Left lung (tissue), 10 donors: ENCODE measurements around the gene GAD1. TPM values are rescaled to one million over a fixed set of nuclear protein-coding genes. Genes with fewer than 3 reads are reported as not detected.

Source experiments
- ATAC-seq: fragments of 200-7000 bp; cut with Tn5 transposase; one replicate; pipeline ENCODE4 v1.9.1; 2020; ENCODE audit warnings: moderate library complexity
- DNase-seq, 4 donors: peaks; one replicate each; pipeline ENCODE4 v3.0.0-alpha.2; 2013 to 2020
- H3K27ac ChIP-seq, 2 donors: fragments of 200-600 bp; sonication (generic) in 1 of 2; one replicate each; pipeline versions ENCODE4 v1.5.0 to v1.8.0; 2020 to 2021
- H3K27me3 ChIP-seq, 2 donors: fragments of 200-600 bp; sonication (generic) in 1 of 2; one replicate each; pipeline versions ENCODE4 v1.5.0 to v1.8.0; 2020 to 2021
- H3K36me3 ChIP-seq, 2 donors: fragments of 200-600 bp; sonication (generic) in 1 of 2; one replicate each; pipeline versions ENCODE4 v1.5.0 to v1.8.0; 2020 to 2021
- H3K4me1 ChIP-seq, 2 donors: fragments of 200-600 bp; one replicate each; pipeline ENCODE4 v1.8.0; 2021
- H3K4me3 ChIP-seq, 2 donors: fragments of 200-600 bp; sonication (generic) in 1 of 2; one replicate each; pipeline versions ENCODE4 v1.5.0 to v1.8.0; 2020 to 2021; ENCODE audit warnings: mild to moderate bottlenecking in 1 of 2
- H3K9me3 ChIP-seq, 2 donors: fragments of 200-600 bp; sonication (generic) in 1 of 2; one replicate each; pipeline versions ENCODE4 v1.5.0 to v1.8.0; 2020 to 2021
- intact Hi-C, 2 donors: fragments of 100-400 bp; cut with DNase I; formaldehyde crosslinking; loops; one replicate each; pipeline versions ENCODE4 v1.11.2 to v1.14.2; 2022
- polyA plus RNA-seq, 6 donors: library from polyadenylated mRNA; unstranded; fragments of 120-200 nt; gene quantifications; one replicate each; pipeline ENCODE4 v1.2.1, GENCODE V29; 2013; ENCODE audit not compliant: insufficient read length in 6 of 6
- total RNA-seq, 2 donors: library from RNA; stranded (reverse); fragmentation: NEBNext Ultra II Directional; extraction: Animal tissue kit (Norgen Biotek cat#: 25700); gene quantifications; one replicate each; pipeline ENCODE4 v1.2.1, GENCODE V29; 2021
- TF ChIP-seq, protein P1 (sequence below), 2 donors: fragments of 200-600 bp; sonication (generic) in 1 of 2; IDR thresholded peaks; one replicate each; pipeline versions ENCODE4 v1.5.0 to v1.8.0; 2021; ENCODE audit warnings: antibody characterized with exemption in 2 of 2
- donor health status: DM: no; HTN: yes; CAD: no.
- donor health status: DM: no; HTN: no; CAD: no.

Gene GAD1
- total and polyA plus RNA-seq, 8 donors: 0.29 to 1.7 (median 1.2) TPM; not detected in 1

DNA sequence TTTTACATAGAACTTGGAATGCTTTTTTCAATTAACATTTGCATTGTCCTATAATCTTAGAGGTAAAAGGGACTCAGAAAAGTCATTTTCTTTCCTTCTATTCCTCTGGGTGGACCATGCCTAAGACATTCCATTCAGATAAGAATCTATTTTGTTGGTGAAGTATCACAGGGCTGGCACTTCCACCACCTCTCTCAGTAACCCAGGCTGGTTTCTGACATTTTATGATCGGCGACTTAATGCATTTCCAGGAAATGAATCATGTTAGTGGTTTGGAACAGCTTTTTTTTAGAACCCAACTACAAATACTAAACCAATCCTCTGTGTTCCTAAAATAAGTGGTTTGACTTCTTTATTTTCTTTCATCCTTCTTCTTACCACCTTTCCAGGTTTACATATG lies 27.0 kb downstream of the GAD1 start:
- Histone ChIP-seq H3K36me3 (no peaks in the 10 kb centered on the region), H3K9me3 (no peaks in the 10 kb centered on the region), H3K4me1 (no peaks in the 10 kb centered on the region), H3K27ac (no peak overlapping the region), H3K27me3 (no peaks in the 10 kb centered on the region), H3K4me3 (no peak overlapping the region)
- intact Hi-C loops: no loop called here
- TF ChIP-seq, protein P1, sequence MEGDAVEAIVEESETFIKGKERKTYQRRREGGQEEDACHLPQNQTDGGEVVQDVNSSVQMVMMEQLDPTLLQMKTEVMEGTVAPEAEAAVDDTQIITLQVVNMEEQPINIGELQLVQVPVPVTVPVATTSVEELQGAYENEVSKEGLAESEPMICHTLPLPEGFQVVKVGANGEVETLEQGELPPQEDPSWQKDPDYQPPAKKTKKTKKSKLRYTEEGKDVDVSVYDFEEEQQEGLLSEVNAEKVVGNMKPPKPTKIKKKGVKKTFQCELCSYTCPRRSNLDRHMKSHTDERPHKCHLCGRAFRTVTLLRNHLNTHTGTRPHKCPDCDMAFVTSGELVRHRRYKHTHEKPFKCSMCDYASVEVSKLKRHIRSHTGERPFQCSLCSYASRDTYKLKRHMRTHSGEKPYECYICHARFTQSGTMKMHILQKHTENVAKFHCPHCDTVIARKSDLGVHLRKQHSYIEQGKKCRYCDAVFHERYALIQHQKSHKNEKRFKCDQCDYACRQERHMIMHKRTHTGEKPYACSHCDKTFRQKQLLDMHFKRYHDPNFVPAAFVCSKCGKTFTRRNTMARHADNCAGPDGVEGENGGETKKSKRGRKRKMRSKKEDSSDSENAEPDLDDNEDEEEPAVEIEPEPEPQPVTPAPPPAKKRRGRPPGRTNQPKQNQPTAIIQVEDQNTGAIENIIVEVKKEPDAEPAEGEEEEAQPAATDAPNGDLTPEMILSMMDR (IDR thresholded peaks at IDR 0.05): no peak
- ATAC-seq: no peak
- no peak for DNase-seq

DNA sequence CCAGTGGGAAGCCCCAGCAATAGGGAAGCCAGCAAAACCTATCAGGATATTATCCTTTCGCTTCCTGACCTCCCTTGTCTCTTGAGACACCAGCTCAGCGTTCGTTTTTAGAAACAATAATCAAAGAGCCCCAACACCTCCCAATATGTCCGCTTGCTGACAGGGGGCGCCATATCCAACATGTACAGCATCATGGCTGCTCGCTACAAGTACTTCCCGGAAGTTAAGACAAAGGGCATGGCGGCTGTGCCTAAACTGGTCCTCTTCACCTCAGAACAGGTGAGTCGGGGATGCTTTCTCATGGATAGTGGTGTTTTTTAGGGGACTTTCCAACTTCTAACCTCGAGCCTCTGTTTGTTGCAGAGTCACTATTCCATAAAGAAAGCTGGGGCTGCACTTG lies 28.7 kb downstream of the GAD1 start:
- TF ChIP-seq, protein P1 (IDR thresholded peaks at IDR 0.05): no peak
- DNase-seq (no peak), ATAC-seq (no peak)
- H3K4me3 ChIP-seq: no peak overlapping the region
- no peaks in the 10 kb centered on the region for H3K36me3 ChIP-seq
- intact Hi-C loops: no loop called here
- H3K27me3 ChIP-seq: no peaks in the 10 kb centered on the region
- no peak overlapping the region for H3K27ac ChIP-seq
- H3K4me1 ChIP-seq: no peaks in the 10 kb centered on the region
- H3K9me3 ChIP-seq: no peaks in the 10 kb centered on the region

DNA sequence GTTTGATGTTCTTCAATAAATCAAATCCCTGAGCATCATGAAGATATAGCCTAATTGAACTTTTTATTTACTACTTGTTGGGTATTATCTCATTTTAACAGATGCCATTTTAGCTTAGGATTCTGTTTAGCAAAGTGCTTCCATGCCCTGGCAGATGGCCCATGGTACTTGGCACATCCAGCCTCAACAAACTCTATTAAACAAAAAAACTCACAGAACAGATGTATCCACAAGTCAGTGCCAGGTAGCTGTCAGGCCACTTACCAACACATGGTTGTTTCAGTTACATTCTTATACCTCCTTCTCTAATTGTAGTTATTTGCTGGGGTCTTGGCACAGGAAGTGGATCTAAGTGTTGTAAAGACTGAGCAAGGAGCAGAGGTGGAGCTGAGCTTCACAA lies 29.6 kb downstream of the GAD1 start:
- DNase-seq: no peak
- intact Hi-C loops: no loop called here

DNA sequence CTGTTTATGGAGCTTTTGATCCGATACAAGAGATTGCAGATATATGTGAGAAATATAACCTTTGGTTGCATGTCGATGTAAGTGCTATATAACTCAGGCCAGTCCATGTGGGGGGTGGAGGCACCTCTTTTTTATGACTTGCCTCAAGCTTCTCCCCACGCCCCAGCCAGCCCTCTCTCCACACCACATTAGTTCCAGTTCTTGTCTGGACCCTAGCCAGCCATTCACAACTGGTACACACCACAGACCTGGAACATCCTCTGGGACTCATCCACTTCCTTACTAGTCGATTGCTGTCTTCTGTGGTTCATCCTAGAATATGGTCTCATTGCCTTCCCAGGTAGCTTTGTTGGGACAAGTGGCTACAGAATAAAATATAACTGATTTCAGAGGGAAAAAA lies 31.0 kb downstream of the GAD1 start:
- intact Hi-C loops: no loop called here
- Histone ChIP-seq H3K4me3 (no peak overlapping the region), H3K36me3 (no peaks in the 10 kb centered on the region), H3K4me1 (no peaks in the 10 kb centered on the region), H3K9me3 (no peaks in the 10 kb centered on the region), H3K27ac (no peak overlapping the region), H3K27me3 (no peaks in the 10 kb centered on the region)
- ATAC-seq (no peak), DNase-seq (no peak)
- TF ChIP-seq, protein P1 (IDR thresholded peaks at IDR 0.05): no peak

More for the DNA sequence above, 29.6 kb downstream of the GAD1 start:
- Histone ChIP-seq H3K36me3 (no peaks in the 10 kb centered on the region), H3K9me3 (no peaks in the 10 kb centered on the region), H3K4me3 (no peak overlapping the region), H3K27ac (no peak overlapping the region), H3K27me3 (no peaks in the 10 kb centered on the region), H3K4me1 (no peaks in the 10 kb centered on the region)
- no peak for ATAC-seq
- TF ChIP-seq, protein P1 (IDR thresholded peaks at IDR 0.05): no peak

DNA sequence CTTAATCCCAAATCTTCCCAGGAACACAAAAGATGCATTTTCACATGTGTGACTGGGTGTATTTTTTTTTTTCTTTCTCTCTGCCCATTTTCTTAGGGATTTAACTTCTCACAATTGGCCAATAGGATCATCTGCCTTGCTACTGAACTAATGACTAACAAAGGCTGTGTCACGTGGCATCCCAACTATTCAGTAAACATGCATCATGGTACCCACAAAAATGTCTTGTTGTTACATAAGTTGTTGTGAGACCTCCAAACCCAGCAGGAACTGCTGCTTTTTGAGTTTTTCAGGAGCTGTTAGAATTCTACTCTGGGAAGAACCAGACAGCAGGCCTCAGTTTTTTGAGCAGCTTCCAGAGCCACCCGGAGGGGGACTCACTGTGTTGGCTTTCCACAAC lies 31.9 kb downstream of the GAD1 start:
- H3K9me3 ChIP-seq: no peaks in the 10 kb centered on the region
- intact Hi-C loops: no loop called here
- no peak for ATAC-seq

More for the DNA sequence above, 31.9 kb downstream of the GAD1 start:
- no peak for DNase-seq
- TF ChIP-seq, protein P1 (IDR thresholded peaks at IDR 0.05): no peak
- Histone ChIP-seq H3K4me3 (no peak overlapping the region), H3K4me1 (no peaks in the 10 kb centered on the region), H3K27ac (no peak overlapping the region), H3K36me3 (no peaks in the 10 kb centered on the region), H3K27me3 (no peaks in the 10 kb centered on the region)
